Left ventricle myocardium inferior (tissue), 1 donor: Measurements from ENCODE around the gene RPA3. TPM values are rescaled to one million over a fixed set of nuclear protein-coding genes. Genes with fewer than 3 reads are reported as not detected.

Experiments used
- DNase-seq: peaks from one replicate; pipeline ENCODE4 v3.0.0-alpha.2; 2020
- H3K27ac ChIP-seq: fragments of 200-600 bp; replicated peaks from 2 replicates; pipeline ENCODE4 v1.8.0; 2021
- H3K27me3 ChIP-seq: fragments of 200-600 bp; 2 replicates; pipeline ENCODE4 v1.8.0; 2021; ENCODE audit warnings: low read depth
- H3K36me3 ChIP-seq: fragments of 200-600 bp; 2 replicates; pipeline ENCODE4 v1.8.0; 2021
- H3K4me1 ChIP-seq: fragments of 200-600 bp; 2 replicates; pipeline ENCODE4 v1.8.0; 2021
- H3K4me3 ChIP-seq: fragments of 200-600 bp; 2 replicates; pipeline ENCODE4 v1.8.0; 2021; ENCODE audit warnings: mild to moderate bottlenecking, moderate library complexity
- H3K9me3 ChIP-seq: fragments of 200-600 bp; replicated peaks from 2 replicates; pipeline ENCODE4 v1.8.0; 2021
- intact Hi-C: fragments of 100-400 bp; cut with micrococcal nuclease; formaldehyde crosslinking; loops from one replicate; pipeline ENCODE4 v1.11.0; 2022
- long read RNA-seq: library from polyadenylated mRNA; unstranded; transcript quantifications from one replicate; pipeline ENCODE4 v2.0.0, GENCODE V29; 2021
- total RNA-seq: library from RNA; stranded (reverse); fragmentation: NEBNext Ultra II Directional; extraction: Animal tissue kit (Norgen Biotek cat#: 25700); gene quantifications from one replicate; pipeline ENCODE4 v1.2.1, GENCODE V29; 2021
- TF ChIP-seq, protein P1 (sequence below): fragments of 200-600 bp; IDR thresholded peaks from 2 replicates; pipeline ENCODE4 v1.8.0; 2021; ENCODE audit warnings: antibody characterized with exemption, mild to moderate bottlenecking, borderline replicate concordance
- donor health status: DM: no; HTN: yes; CAD: no; lungs with severe emphysema.

Gene RPA3
- total RNA-seq = 21.1 TPM
- long read RNA-seq, partial matches to known transcripts = 8 of 10 reads
- long read RNA-seq, other reads (novel, unspliced or antisense) = 2 of 10 reads

DNA sequence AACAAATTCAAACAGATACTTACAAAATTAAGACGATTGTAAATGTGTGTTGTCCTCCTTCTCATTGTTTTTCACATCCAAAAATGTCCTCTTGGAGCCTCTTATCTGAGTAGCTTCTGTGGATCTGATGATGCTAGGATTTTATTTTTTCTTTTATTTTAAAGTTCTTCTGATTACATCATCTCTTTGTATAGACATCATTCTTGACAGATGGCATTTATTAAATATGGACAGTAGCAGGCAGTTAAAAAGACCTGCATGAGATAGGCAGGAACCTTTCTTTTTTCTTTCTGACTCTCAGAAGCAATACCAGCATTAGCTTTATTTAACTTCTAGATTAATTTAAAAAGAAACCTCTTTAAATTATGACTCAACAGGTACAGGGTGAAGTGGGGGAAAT lies at the start of gene RPA3:
Gene RPA3, minus strand, starts transcription at position 116 of the 400 bp plus-strand sequence. CDS start 78,189 bp downstream, outside the sequence.
- DNase-seq = no peak
- intact Hi-C loops = no loop called here
- Histone ChIP-seq H3K27me3 (no peaks in the 10 kb centered on the region), H3K36me3 (peaks cover 4% of the 10 kb centered on the region), H3K4me1 (peaks cover 17% of the 10 kb centered on the region), H3K9me3 (no peaks in the 10 kb centered on the region), H3K4me3 (no peak within 1 kb of the TSS), H3K27ac (no peak within 1 kb of the TSS)
- TF ChIP-seq, protein P1, sequence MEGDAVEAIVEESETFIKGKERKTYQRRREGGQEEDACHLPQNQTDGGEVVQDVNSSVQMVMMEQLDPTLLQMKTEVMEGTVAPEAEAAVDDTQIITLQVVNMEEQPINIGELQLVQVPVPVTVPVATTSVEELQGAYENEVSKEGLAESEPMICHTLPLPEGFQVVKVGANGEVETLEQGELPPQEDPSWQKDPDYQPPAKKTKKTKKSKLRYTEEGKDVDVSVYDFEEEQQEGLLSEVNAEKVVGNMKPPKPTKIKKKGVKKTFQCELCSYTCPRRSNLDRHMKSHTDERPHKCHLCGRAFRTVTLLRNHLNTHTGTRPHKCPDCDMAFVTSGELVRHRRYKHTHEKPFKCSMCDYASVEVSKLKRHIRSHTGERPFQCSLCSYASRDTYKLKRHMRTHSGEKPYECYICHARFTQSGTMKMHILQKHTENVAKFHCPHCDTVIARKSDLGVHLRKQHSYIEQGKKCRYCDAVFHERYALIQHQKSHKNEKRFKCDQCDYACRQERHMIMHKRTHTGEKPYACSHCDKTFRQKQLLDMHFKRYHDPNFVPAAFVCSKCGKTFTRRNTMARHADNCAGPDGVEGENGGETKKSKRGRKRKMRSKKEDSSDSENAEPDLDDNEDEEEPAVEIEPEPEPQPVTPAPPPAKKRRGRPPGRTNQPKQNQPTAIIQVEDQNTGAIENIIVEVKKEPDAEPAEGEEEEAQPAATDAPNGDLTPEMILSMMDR = no peak

DNA sequence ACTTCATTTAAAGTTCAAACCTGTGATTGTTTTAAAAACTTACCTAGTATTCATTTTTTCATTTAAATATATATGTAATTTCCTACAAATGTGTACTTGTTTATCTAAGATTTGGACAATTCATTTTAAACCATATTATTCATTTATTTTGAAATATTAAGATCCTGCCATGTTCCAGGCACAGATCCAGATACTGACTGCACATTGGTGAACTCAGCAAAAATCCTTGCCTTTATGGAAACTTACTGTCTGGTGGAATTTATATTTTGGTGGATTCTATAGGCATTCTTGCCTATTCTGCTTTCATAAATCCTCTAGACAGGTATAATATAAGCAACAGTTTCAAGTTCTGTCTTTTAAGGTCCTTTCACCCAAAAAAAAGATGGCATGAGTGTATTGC lies 48.3 kb upstream of the RPA3 start:
- Histone ChIP-seq H3K27me3 (no peaks in the 10 kb centered on the region), H3K27ac (no peak overlapping the region), H3K9me3 (no peaks in the 10 kb centered on the region), H3K4me3 (no peak overlapping the region), H3K36me3 (no peaks in the 10 kb centered on the region), H3K4me1 (peaks cover 10% of the 10 kb centered on the region)
- TF ChIP-seq, protein P1 = no peak
- intact Hi-C loops = no loop called here
- DNase-seq = no peak

DNA sequence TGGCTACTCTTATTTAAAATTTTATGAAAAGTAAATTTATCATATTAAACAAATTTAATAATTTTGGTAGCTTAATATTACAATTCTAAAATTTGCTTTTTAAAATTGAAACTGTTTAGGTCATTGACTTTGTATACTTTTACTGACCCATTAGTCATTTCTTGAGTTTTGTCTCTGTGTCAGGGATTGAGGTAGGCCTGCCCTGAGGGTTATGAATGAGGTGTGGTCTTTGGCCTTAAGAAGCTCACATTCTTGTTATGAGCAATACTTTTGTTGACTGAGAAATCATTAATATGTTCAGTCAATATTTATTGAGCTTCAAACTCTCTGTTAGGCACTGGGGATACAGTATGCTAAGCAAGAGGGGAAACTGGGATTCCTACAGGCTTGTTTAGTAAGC lies 47.0 kb upstream of the RPA3 start:
- Histone ChIP-seq H3K27ac (no peak overlapping the region), H3K9me3 (no peaks in the 10 kb centered on the region), H3K4me1 (peaks cover 17% of the 10 kb centered on the region), H3K36me3 (no peaks in the 10 kb centered on the region), H3K27me3 (no peaks in the 10 kb centered on the region), H3K4me3 (no peak overlapping the region)
- DNase-seq = no peak
- TF ChIP-seq, protein P1 = no peak
- intact Hi-C loops = no loop called here

DNA sequence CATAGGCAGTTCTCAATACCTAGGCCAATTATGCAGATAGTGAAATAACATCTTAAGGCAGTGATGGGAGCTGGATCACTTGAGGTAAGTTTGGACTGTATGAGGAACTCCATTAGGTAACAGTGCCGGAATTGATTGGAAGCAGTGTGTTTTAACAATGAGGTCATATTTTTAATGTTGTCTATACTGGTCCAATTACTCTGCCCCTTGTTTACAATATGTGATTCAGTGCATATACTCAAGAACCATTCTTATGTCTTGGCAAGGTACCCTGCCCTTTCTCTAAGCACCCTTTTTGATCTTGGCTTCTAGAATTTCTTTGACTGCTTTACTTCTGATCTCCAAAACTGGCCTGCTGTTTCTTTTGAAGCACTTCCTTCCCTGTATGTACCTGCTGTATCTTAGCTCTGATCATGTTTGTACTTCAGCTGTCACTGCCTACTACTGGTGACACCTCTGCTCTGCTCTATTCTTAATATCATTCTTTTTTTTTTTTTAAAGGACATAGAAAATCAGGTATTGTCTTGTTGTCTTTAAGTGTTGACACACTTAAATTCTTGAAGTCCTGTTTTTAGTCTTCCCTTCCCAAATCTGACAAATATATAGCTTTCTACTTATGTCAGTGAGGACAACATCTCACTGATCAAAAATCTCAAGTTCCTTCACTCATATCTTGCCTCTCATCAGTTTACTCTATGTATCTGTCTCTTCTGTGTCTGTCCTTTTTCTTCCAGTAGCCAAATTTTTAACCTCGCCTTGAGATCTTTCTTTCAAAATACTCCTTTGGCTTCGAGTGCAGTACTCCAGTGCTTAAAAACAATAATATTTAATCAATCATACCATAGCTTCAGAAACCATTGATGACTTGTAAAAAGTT lies 46.4 kb upstream of the RPA3 start:
- Histone ChIP-seq H3K36me3 (no peaks in the 10 kb centered on the region), H3K27me3 (no peaks in the 10 kb centered on the region), H3K4me3 (no peak overlapping the region), H3K4me1 (peaks cover 17% of the 10 kb centered on the region), H3K27ac (no peak overlapping the region), H3K9me3 (no peaks in the 10 kb centered on the region)
- TF ChIP-seq, protein P1 = no peak
- intact Hi-C loops = no loop called here
- no peak for DNase-seq

DNA sequence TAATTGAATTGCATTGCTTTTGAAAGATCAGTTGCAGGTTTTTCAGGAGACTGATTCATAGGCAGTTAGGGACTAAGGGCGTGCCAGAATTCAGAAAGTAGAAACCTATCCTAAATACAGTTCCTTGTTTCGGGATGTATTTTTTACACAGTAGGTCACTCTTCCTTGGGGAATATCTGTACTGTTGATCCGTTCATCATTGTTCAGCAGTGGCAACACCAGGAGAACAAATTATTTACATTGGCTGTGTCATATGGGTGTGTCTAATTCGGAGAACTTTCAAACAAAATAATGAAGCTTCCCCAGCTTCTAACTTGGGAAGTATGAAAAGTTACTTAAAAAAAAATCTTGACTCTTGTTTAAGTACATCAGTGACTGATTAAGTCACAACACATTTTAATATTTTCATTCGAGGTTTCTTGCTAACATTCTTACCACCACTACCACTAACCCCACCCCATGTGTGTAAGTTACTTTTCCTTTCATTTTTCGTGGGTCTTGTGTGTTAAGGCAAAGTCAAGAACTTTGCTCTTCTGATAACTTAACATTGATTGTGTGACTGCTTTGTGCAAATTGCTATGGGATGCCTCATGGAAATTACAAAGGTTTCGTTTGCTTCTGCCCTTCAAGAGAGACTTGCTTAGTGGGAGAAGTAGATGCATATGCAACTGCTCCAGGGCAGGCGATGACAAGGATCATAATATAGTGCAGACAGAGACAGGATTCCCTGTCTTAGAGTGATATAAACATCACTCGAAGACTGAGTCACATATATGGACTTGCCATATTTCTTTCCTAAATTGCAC lies 43.8 kb upstream of the RPA3 start:
- peaks cover 17% of the 10 kb centered on the region for H3K4me1 ChIP-seq
- no peaks in the 10 kb centered on the region for H3K9me3 ChIP-seq
- intact Hi-C loops = loop anchor here (2.0 kb wide), 1 partner anchor 81 kb away; no protein-coding TSS in a partner anchor
- peak overlapping the region; percentile 76 for H3K27ac ChIP-seq
- TF ChIP-seq, protein P1 = no peak
- no peaks in the 10 kb centered on the region for H3K27me3 ChIP-seq
- H3K4me3 ChIP-seq = peak overlapping the region; percentile 62
- no peak for DNase-seq
- no peaks in the 10 kb centered on the region for H3K36me3 ChIP-seq
